ENCODE data around the gene HCCS.

HCCS gene

GRCh38 chrX:11124112-11124511 lies 13.0 kb downstream of the HCCS start:
- DNase-seq: no peak

GRCh38 chrX:11125060-11125459 lies 13.9 kb downstream of the HCCS start:
- DNase-seq: no peak

- DNase-seq: no peak
These were observed 18.5 kb downstream of the HCCS start for GRCh38 chrX:11129534-11130105.

GRCh38 chrX:11130136-11130535 lies 19.0 kb downstream of the HCCS start:
- no peak for DNase-seq

GRCh38 chrX:11131146-11131545 lies 20.0 kb downstream of the HCCS start:
- no peak for DNase-seq

- no peak for DNase-seq
These were observed 24.5 kb downstream of the HCCS start for GRCh38 chrX:11135564-11136185.

- peak in 2 of 5 experiments; percentile 7 to 26 for DNase-seq
These were observed 26.5 kb downstream of the HCCS start for GRCh38 chrX:11137543-11138139.

- no peak for DNase-seq
These were observed 27.6 kb downstream of the HCCS start for GRCh38 chrX:11138498-11139390.

GRCh38 chrX:11143931-11144678 lies 33.0 kb downstream of the HCCS start:
- peak in 2 of 5 experiments; percentile 21 to 61 for DNase-seq

- no peak for DNase-seq
These were observed 35.3 kb downstream of the HCCS start for GRCh38 chrX:11146411-11146810.

- no peak for DNase-seq
These were observed 37.3 kb downstream of the HCCS start for GRCh38 chrX:11148401-11148800.

- DNase-seq: no peak
These were observed 40.8 kb downstream of the HCCS start for GRCh38 chrX:11151799-11152559.

GRCh38 chrX:11159149-11159548 lies 48.0 kb downstream of the HCCS start:
- DNase-seq: no peak

- no peak for DNase-seq
These were observed 53.3 kb downstream of the HCCS start for GRCh38 chrX:11164433-11164832.

GRCh38 chrX:11171956-11172355 lies 60.8 kb downstream of the HCCS start:
- no peak for DNase-seq

- no peak for DNase-seq
These were observed 61.3 kb downstream of the HCCS start for GRCh38 chrX:11172415-11172814.

Data from T-helper 2 cell (primary cell).